AG10803 (cell line): ENCODE results near the gene WDTC1.
"Not testable (repeated sequence)": the region's sequence is repeated elsewhere in the genome, so short reads cannot be mapped to it uniquely, and the experiment has no call there.

Source experiments
- DNase-seq: peaks from one replicate; pipeline ENCODE4 v3.0.0; 2010; ENCODE audit warnings: low read depth
- H3K4me3 ChIP-seq: 2 replicates; pipeline ENCODE4 v1.5.1; 2011; ENCODE audit warnings: mild to moderate bottlenecking, low read length, control low read depth
- TF ChIP-seq, protein P1 (sequence below): conservative IDR thresholded peaks from 2 replicates; pipeline ENCODE4 v1.5.1; 2011; ENCODE audit warnings: mild to moderate bottlenecking, low read length, control low read depth, inconsistent platforms

The WDTC1 gene, protein sequence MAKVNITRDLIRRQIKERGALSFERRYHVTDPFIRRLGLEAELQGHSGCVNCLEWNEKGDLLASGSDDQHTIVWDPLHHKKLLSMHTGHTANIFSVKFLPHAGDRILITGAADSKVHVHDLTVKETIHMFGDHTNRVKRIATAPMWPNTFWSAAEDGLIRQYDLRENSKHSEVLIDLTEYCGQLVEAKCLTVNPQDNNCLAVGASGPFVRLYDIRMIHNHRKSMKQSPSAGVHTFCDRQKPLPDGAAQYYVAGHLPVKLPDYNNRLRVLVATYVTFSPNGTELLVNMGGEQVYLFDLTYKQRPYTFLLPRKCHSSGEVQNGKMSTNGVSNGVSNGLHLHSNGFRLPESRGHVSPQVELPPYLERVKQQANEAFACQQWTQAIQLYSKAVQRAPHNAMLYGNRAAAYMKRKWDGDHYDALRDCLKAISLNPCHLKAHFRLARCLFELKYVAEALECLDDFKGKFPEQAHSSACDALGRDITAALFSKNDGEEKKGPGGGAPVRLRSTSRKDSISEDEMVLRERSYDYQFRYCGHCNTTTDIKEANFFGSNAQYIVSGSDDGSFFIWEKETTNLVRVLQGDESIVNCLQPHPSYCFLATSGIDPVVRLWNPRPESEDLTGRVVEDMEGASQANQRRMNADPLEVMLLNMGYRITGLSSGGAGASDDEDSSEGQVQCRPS

DNA sequence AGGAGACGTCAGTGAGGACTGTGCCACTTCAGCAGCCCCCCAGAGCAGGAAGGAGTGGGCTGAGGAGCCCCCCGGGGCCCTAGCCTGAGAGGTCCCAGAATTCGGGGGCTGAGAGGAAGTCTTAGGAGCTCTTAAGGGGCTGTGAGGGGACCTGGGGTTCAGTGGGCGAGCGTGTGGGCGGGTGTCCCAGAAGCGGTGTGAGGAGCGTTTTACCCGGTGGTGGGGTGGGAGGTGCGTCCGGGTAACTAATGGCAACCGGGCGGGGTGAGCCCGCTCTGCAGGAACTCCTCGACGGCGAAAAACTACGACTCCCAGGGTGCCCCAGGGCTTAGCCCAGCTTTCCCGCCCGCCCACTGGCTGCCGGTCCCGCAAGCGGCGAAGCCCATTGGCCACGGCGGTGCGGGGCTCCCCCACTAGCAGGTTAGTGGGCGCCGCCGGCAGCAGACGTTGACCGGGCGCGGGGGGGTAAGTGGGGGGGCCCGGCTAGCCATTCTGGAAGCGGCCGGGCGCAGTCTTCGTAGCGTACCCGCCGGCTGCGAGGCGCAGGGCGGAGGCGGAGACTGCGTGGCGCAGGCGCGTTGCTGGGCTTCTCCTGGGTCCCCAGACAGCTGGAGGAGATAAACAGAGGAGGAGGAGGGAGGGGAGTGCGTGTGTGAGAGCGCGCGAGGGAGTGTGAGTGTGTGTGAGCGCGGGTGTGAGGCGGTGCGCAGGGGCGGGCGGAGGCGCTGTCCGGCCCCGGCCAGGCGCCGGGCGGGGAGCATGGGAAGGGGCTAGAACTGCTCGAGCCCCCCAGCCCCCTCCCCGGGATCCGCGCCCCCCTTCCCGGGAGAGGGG is at the start of gene WDTC1:
TSS of gene WDTC1 (plus strand) at position 584 of the 834 bp plus-strand sequence. CDS start 26,423 bp downstream, outside the sequence.
- TF ChIP-seq, protein P1, sequence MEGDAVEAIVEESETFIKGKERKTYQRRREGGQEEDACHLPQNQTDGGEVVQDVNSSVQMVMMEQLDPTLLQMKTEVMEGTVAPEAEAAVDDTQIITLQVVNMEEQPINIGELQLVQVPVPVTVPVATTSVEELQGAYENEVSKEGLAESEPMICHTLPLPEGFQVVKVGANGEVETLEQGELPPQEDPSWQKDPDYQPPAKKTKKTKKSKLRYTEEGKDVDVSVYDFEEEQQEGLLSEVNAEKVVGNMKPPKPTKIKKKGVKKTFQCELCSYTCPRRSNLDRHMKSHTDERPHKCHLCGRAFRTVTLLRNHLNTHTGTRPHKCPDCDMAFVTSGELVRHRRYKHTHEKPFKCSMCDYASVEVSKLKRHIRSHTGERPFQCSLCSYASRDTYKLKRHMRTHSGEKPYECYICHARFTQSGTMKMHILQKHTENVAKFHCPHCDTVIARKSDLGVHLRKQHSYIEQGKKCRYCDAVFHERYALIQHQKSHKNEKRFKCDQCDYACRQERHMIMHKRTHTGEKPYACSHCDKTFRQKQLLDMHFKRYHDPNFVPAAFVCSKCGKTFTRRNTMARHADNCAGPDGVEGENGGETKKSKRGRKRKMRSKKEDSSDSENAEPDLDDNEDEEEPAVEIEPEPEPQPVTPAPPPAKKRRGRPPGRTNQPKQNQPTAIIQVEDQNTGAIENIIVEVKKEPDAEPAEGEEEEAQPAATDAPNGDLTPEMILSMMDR = no peak

GRCh38 chr1:27184665-27185064 is 49.8 kb upstream of the WDTC1 start:
- H3K4me3 ChIP-seq, DNase-seq: not testable (repeated sequence)

More for the DNA sequence above, at the start of gene WDTC1:
- peak within 1 kb of the TSS; percentile 73 for H3K4me3 ChIP-seq
- DNase-seq = peak; percentile 97

GRCh38 chr1:27192039-27192529 is 42.3 kb upstream of the WDTC1 start:
- TF ChIP-seq, protein P1 = no peak
- H3K4me3 ChIP-seq = no peak overlapping the region
- DNase-seq = no peak

DNA sequence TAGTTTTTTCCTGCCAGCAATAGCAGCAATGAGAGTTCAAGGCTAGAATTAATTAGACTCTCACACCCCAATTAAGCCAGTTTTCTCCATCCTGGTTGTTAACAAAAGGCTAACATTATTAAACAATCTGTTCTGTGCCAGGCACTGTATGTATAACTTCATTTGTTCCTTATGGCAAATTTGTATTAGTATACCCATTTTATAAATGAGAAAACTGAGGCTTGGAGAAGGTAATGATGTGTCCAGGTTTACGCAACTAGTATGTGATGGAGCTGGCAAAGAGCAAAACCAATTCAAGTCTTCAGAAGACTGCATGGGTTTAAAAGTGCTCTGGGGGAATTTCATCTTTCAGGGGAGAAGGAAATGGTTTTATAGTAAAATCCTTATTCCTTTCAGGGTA is 41.2 kb upstream of the WDTC1 start:
- TF ChIP-seq, protein P1 = no peak
- DNase-seq = no peak
- no peak overlapping the region for H3K4me3 ChIP-seq

DNA sequence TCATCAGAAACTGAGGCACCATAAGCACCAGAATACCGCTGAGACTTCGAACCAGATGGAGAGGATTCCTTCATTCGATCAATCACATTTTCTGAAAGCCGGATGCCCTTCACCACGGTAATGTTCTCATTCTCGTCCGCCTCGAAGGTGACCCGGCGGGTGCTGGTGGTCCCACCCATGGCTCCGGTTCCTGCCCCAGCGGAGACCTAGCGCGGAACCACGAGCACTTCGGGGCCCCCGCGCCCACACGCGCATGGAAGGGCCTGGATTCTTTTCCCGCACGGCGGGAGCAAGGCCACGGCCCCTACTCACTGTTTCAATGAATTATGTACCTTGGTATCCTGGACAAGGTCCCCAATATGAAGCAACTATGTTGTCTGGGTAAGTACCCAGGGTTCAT is 33.1 kb upstream of the WDTC1 start:
- H3K4me3 ChIP-seq = no peak overlapping the region
- DNase-seq = no peak
- TF ChIP-seq, protein P1 = no peak

- DNase-seq = peak; percentile 62
- TF ChIP-seq, protein P1 = no peak
- no peak overlapping the region for H3K4me3 ChIP-seq
Measured at GRCh38 chr1:27203946-27204345, 30.5 kb upstream of the WDTC1 start.

GRCh38 chr1:27207238-27207637 is 27.2 kb upstream of the WDTC1 start:
- DNase-seq, H3K4me3 ChIP-seq: not testable (repeated sequence)

DNA sequence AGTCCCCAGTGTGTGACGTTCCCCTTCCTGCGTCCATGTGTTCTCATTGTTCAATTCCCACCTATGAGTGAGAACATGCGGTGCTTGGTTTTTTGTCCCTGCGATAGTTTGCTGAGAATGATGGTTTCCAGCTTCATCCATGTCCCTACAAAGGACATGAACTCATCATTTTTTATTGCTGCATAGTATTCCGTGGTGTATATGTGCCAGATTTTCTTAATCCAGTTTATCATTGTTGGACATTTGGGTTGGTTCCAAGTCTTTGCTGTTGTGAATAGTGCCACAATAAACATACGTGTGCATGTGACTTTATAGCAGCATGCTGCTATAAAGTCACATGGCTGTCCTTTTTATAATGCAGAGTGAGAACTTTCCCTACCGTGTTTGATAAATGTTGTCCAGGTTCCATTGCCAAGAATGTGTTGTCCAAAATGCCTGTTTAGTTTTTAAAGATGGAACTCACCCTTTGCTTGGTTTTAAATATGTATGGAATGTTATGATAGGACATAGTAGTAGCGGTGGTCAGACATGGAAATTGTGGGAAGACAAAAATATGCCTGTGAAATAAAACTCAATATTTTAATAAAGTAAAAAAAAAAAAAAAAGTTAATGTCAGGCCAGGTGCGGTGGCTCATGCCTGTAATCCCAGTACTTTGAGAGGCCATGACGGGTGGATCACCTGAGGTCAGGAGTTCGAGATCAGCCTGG is 26.1 kb upstream of the WDTC1 start:
- not testable (repeated sequence) for H3K4me3 ChIP-seq, DNase-seq
